Panc1 (cell line): ENCODE measurements around the gene AP3M1. TPM values are rescaled to one million over a fixed set of nuclear protein-coding genes. Genes with fewer than 3 reads are reported as not detected.
"Not testable (repeated sequence)": the region's sequence is repeated elsewhere in the genome, so short reads cannot be mapped to it uniquely, and the experiment has no call there.

ENCODE experiments used
- ATAC-seq: fragments of 200-7000 bp; cut with Tn5 transposase; 2 replicates; pipeline ENCODE4 v1.9.1; 2020; ENCODE audit warnings: mild to moderate bottlenecking, moderate library complexity
- BruUV-seq: library from RNA; stranded (reverse); fragments of 400-500 nt; replicated peaks from 2 replicates; lab custom pipeline; 2021; lab: Mats Ljungman, UMichigan
- CTCF ChIA-PET: fragments of 300-600 bp; sonication (Branson Sonifier 250); formaldehyde crosslinking; loops from one replicate; lab custom pipeline; 2022; ENCODE audit warnings: antibody characterized with exemption; lab: Charles Lee
- POLR2A ChIA-PET: fragments of 300-600 bp; sonication (Branson Sonifier 250); formaldehyde crosslinking; loops from one replicate; lab custom pipeline; 2022; ENCODE audit warnings: antibody characterized with exemption; lab: Charles Lee
- DNase-seq: peaks from one replicate; pipeline ENCODE4 v3.0.0-alpha.2; 2010; ENCODE audit warnings: low read depth, low spot score
- H3K27ac ChIP-seq: 2 replicates; pipeline ENCODE4 v1.5.1; 2011; ENCODE audit warnings: mild to moderate bottlenecking, low read length, inconsistent platforms
- H3K27me3 ChIP-seq: fragments of 200-500 bp; sonication (Bioruptor generic); 2 replicates; pipeline ENCODE4 v1.6.0; 2014; ENCODE audit warnings: low read length, inconsistent platforms; ENCODE audit not compliant: control insufficient read depth, insufficient read depth
- H3K36me3 ChIP-seq: fragments of 200-500 bp; sonication (Bioruptor generic); 2 replicates; pipeline ENCODE4 v1.5.1; 2014; ENCODE audit warnings: inconsistent platforms, mild to moderate bottlenecking, low read length, moderate library complexity; ENCODE audit not compliant: control insufficient read depth, insufficient read depth
- H3K4me1 ChIP-seq: 2 replicates; pipeline ENCODE4 v1.5.1; 2011; ENCODE audit warnings: inconsistent platforms, mild to moderate bottlenecking, low read length, moderate library complexity; ENCODE audit not compliant: control insufficient read depth, insufficient read depth
- H3K4me3 ChIP-seq, 2 experiments: 2 replicates each; pipeline ENCODE4 v1.5.1; 2011 to 2012; ENCODE audit warnings: low read depth in 2 of 2, low read length in 2 of 2, mild to moderate bottlenecking in 2 of 2, inconsistent platforms in 1 of 2, moderate library complexity in 1 of 2
- H3K9me3 ChIP-seq: fragments of 200-500 bp; sonication (Bioruptor generic); 2 replicates; pipeline ENCODE4 v1.5.1; 2014; ENCODE audit warnings: low read depth, mild to moderate bottlenecking, inconsistent platforms, low read length, moderate library complexity; ENCODE audit not compliant: control insufficient read depth, insufficient read depth
- CTCF ChIP-seq: fragments of 450-650 bp; IDR thresholded peaks from 2 replicates; pipeline ENCODE4 v1.5.1; 2017; ENCODE audit warnings: mild to moderate bottlenecking
- POLR2AphosphoS5 ChIP-seq: IDR thresholded peaks from 2 replicates; pipeline ENCODE4 v1.6.1; 2012; ENCODE audit warnings: mild to moderate bottlenecking, low read depth, low read length, moderate library complexity
- SIN3A ChIP-seq: IDR thresholded peaks from 2 replicates; pipeline ENCODE4 v1.6.1; 2012; ENCODE audit warnings: low read depth, mild to moderate bottlenecking, low read length, moderate library complexity, borderline replicate concordance; ENCODE audit not compliant: insufficient read depth
- TCF7L2 ChIP-seq: IDR thresholded peaks from 2 replicates; pipeline ENCODE4 v1.6.1; 2011; ENCODE audit warnings: mild to moderate bottlenecking, low read depth, low read length, inconsistent platforms
- in situ Hi-C: cut with HindIII; loops from 2 replicates; pipeline ENCODE4 v1.10.0; 2016; ENCODE audit warnings: low sequenced_read_pairs, low pct_unique_long_range_greater_than_20kb
- intact Hi-C: fragments of 100-400 bp; cut with micrococcal nuclease; formaldehyde crosslinking; loops from one replicate; pipeline ENCODE4 v1.10.0; 2022; ENCODE audit not compliant: unreplicated experiment
- total RNA-seq: library from RNA; stranded (reverse); gene quantifications from one replicate; pipeline ENCODE4 v1.2.1, GENCODE V29; 2021; ENCODE audit not compliant: unreplicated experiment
- TF ChIP-seq, protein P1 (sequence below), 2 experiments: IDR thresholded peaks; 2 replicates each; pipeline ENCODE4 v1.6.1; 2011 to 2012; ENCODE audit warnings: low read depth in 2 of 2, control low read depth in 1 of 2, low read length in 1 of 2, mild to moderate bottlenecking in 1 of 2, moderate library complexity in 1 of 2; ENCODE audit not compliant: insufficient read depth in 1 of 2

Gene AP3M1
- total RNA-seq, 1 experiment from 2014 or later = 51.5 TPM

DNA sequence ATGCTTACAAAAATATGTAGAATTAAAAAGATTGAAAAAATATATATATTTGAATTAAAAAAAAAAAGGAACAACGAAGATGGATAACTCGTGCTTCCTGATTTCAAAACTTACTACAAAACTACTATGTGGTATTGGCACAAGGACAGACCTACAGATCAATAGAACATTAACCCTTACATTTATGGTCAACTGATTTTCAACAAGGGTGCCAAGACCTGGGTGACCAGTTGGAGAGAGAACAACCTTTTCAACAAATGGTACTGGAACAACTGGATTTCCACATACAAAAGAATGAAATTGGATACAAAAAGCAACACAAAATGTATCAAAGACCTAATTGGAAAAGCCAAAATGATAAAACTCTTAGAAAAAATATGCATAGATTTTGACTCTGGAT is 10.1 kb downstream of the AP3M1 start:
- Histone ChIP-seq H3K27me3 (no peaks in the 10 kb centered on the region), H3K9me3 (no peaks in the 10 kb centered on the region), H3K27ac (no peak overlapping the region), H3K36me3 (peaks cover 19% of the 10 kb centered on the region), H3K4me3 (no peak overlapping the region), H3K4me1 (peaks cover 7% of the 10 kb centered on the region; the same call in 1 of the 2 replicates)
- DNase-seq (no peak), ATAC-seq (no peak)
- CTCF ChIA-PET = no interaction called here
- in situ Hi-C loops (no loop called here), intact Hi-C loops (no loop called here)
- no TSS peak for BruUV-seq
- POLR2A ChIA-PET = no interaction called here
- TF ChIP-seq POLR2AphosphoS5 (no peak), SIN3A (no peak), TCF7L2 (no peak), CTCF (no peak)
- TF ChIP-seq, protein P1, sequence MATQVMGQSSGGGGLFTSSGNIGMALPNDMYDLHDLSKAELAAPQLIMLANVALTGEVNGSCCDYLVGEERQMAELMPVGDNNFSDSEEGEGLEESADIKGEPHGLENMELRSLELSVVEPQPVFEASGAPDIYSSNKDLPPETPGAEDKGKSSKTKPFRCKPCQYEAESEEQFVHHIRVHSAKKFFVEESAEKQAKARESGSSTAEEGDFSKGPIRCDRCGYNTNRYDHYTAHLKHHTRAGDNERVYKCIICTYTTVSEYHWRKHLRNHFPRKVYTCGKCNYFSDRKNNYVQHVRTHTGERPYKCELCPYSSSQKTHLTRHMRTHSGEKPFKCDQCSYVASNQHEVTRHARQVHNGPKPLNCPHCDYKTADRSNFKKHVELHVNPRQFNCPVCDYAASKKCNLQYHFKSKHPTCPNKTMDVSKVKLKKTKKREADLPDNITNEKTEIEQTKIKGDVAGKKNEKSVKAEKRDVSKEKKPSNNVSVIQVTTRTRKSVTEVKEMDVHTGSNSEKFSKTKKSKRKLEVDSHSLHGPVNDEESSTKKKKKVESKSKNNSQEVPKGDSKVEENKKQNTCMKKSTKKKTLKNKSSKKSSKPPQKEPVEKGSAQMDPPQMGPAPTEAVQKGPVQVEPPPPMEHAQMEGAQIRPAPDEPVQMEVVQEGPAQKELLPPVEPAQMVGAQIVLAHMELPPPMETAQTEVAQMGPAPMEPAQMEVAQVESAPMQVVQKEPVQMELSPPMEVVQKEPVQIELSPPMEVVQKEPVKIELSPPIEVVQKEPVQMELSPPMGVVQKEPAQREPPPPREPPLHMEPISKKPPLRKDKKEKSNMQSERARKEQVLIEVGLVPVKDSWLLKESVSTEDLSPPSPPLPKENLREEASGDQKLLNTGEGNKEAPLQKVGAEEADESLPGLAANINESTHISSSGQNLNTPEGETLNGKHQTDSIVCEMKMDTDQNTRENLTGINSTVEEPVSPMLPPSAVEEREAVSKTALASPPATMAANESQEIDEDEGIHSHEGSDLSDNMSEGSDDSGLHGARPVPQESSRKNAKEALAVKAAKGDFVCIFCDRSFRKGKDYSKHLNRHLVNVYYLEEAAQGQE (IDR thresholded peaks at IDR 0.05; ENCODE audit: insufficient read depth in 1 of 2, low read depth in 2 of 2, low read length in 1 of 2) = no peak

- TF ChIP-seq, protein P1 (IDR thresholded peaks at IDR 0.05; ENCODE audit: insufficient read depth in 1 of 2, low read depth in 2 of 2, low read length in 1 of 2) = no peak
- TF ChIP-seq SIN3A (no peak), POLR2AphosphoS5 (no peak), TCF7L2 (no peak), CTCF (no peak)
- CTCF ChIA-PET = interaction anchor here (0.7 kb wide), 2 partner anchors 66 to 956 kb away, joined by 5 read pairs; no protein-coding TSS in a partner anchor
- Histone ChIP-seq H3K4me3 (no peak overlapping the region), H3K27ac (no peak overlapping the region), H3K4me1 (peaks cover under 1% of the 10 kb centered on the region; the same call in 1 of the 2 replicates), H3K27me3 (no peaks in the 10 kb centered on the region), H3K36me3 (peaks cover 25% of the 10 kb centered on the region), H3K9me3 (no peaks in the 10 kb centered on the region)
- POLR2A ChIA-PET = no interaction called here
- DNase-seq (no peak), ATAC-seq (no peak)
- in situ Hi-C loops = no loop called here
- intact Hi-C loops = no loop called here
- no TSS peak for BruUV-seq
Measured at GRCh38 chr10:74139981-74140380, 10.6 kb downstream of the AP3M1 start.

DNA sequence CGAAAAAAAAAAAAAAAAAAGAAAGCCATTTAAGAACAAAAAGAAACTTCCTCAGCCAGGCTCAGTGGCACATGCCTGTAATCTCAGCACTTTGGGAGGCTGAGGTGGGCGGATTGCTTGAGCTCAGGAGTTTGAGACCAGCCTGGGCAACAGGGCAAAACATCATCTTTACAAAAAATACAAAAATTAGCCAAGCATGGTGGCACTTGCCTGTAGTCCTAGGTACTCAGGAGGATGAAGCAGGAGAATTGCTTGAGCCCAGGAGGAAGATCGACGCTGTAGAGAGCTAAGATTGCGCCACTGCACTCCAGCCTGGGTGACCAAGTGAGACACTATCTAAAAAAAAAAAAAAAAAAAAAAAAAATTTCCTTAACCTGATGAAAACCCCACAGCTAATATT is 12.0 kb downstream of the AP3M1 start:
- H3K9me3 ChIP-seq, H3K4me3 ChIP-seq, H3K27ac ChIP-seq, DNase-seq, intact Hi-C loops, BruUV-seq, H3K27me3 ChIP-seq, ATAC-seq, in situ Hi-C loops, H3K4me1 ChIP-seq: not testable (repeated sequence)
- peaks cover 33% of the 10 kb centered on the region for H3K36me3 ChIP-seq
- CTCF ChIA-PET = interaction anchor here (0.7 kb wide), 1 partner anchor 47 kb away, joined by 6 read pairs; no protein-coding TSS in a partner anchor
- POLR2A ChIA-PET = interaction anchor here (0.6 to 0.7 kb wide), 2 partner anchors 34 to 41 kb away, joined by 3 to 8 read pairs; no protein-coding TSS in a partner anchor
